ENCODE data around the gene RPL10.
A peak's percentile ranks its signal among the peaks of the same experiment; 100 is the strongest.

Gene RPL10

DNA sequence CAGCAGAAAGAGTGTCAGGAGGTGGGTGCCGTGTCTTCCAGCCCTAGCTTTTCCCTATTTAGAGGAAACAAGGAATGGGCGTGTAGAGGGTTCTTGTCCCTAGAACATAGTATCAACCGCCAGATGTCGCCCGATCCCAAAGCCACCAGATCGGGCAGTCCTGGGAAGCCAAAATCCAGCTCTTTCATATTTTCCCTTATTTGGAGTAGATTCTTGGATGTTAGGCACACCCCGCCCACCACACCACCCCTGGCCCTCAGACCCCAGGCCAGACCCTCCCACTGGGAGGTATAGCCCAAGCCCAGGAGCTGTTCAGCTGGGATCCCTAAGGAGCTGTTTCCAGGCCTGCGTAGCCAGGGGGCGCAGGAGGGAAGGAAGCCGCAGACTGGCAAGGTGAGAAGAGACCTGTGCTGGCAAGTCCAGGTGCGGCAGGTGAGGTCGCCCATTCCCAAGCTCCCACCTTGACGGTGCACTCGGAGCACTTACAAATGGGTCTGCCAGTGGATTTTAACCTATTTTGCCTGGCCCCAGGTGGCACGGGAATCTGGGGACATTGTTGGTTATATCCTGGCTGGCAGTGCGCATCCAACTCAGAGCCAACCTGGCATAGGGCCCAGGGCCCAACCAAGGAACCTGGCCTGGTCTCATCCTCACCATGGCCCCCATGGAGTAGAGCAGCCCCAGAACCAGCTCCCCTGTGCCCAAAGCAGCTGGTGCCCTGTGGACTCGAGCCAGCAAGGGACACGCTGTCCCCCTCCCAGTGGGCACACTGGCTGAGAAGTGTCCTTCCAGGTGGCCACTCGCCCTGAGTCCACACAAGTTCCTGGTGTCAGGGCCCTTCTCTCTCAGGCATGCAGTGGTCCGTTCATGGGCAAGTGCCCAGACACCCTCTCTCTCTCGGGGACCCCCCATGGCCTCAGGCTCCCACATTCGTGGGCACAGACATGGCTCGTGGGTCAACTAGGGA is 24.6 kb upstream of the RPL10 start:
- DNase-seq (ENCODE audit: low read depth): peak; percentile 84
- H3K4me3 ChIP-seq (replicated peaks; ENCODE audit: low read depth, low read length): peak overlapping the region; percentile 55
- TF ChIP-seq, protein P1, sequence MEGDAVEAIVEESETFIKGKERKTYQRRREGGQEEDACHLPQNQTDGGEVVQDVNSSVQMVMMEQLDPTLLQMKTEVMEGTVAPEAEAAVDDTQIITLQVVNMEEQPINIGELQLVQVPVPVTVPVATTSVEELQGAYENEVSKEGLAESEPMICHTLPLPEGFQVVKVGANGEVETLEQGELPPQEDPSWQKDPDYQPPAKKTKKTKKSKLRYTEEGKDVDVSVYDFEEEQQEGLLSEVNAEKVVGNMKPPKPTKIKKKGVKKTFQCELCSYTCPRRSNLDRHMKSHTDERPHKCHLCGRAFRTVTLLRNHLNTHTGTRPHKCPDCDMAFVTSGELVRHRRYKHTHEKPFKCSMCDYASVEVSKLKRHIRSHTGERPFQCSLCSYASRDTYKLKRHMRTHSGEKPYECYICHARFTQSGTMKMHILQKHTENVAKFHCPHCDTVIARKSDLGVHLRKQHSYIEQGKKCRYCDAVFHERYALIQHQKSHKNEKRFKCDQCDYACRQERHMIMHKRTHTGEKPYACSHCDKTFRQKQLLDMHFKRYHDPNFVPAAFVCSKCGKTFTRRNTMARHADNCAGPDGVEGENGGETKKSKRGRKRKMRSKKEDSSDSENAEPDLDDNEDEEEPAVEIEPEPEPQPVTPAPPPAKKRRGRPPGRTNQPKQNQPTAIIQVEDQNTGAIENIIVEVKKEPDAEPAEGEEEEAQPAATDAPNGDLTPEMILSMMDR (IDR thresholded peaks at IDR 0.05; ENCODE audit: low read length, missing control alignments): peak; percentile 47

DNA sequence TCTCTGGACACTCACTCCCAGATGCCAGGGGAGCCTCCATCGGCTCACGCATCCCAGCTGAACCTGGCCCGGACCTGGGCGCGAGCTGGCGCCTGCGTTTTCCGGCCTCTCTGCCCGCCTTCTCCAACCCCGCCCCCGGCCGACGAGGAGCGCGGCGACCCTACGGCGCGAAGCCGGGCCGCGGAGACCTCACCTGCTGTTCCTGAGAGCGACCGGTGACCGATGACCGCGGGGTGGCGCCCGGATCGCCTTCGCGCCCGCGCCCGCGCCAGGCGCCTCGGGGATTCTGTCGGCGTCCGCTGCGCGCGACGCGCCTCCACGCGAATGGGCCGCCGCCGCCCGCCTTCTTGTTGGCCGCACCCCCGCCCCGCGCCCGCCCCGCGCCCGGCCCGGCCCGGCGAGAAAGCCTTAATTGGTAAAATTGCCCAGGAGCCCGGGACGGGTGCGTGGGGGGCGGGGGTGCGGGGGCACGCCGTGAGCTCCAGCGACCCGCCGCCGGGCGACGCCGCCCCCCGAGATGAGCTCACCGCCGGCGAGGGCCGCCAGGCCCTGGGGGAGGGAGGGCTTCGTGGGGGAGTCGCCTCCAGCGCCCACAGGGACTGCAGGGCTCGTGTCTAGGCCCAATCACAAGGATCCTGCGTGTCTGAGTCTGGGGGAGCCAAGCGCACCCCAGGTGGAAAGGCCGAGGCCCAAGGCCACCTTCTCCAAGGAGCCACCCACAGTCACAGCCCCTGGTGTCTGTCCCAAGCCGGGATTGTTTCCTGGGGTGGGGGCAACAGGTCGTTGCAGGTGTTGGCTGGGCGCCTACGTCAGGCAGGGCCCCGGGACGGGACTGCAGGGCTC is 23.6 kb upstream of the RPL10 start, which contains the start of gene FLNA:
FLNA (minus strand) TSS at position 322 of the 843 bp plus-strand sequence. CDS start 3,389 bp downstream, outside the sequence.
- TF ChIP-seq, protein P1 (IDR thresholded peaks at IDR 0.05; ENCODE audit: low read length, missing control alignments): no peak
- peak within 1 kb of the TSS; percentile 55 for H3K4me3 ChIP-seq (replicated peaks; ENCODE audit: low read depth, low read length)
- no peak for DNase-seq (ENCODE audit: low read depth)

DNA sequence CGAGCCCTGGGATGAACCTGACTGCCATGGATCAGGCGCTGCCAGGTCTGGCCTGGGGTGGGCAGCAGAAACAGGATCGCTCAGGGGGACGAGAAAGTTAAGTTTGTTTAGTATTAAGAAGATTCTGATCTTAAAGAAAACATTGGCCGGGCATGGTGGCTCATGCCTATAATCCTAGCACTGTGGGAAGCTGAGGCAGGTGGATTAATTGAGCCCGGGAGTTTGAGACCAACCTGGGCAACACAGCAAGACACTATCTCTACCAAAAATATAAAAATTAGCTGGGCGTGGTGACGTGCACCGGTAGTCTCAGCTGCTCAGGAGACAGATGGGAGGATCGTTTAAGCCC is 23.0 kb upstream of the RPL10 start:
- TF ChIP-seq, protein P1 (IDR thresholded peaks at IDR 0.05; ENCODE audit: low read length, missing control alignments): no peak
- DNase-seq (ENCODE audit: low read depth): no peak
- H3K4me3 ChIP-seq (replicated peaks; ENCODE audit: low read depth, low read length): peak overlapping the region; percentile 32

DNA sequence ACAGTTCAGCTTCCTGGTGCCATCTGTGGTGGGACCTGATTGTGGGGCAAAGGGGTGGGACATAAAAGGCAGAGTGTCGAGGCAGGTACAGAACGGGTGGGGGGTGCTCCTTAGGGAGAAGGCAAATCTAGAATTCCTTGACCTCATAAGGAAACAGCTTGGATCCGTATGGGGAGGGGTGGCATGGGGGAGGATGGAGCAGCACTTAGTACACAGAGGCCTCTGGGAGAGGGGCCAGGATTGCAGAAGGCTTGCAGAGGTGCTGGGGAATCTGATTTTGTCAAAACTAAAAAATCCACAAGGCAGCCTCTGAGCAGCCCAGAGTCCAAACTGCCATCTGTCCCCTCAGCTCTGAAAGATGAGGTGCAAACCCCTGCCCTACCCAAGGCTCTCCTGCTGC is 21.4 kb upstream of the RPL10 start:
- no peak overlapping the region for H3K4me3 ChIP-seq (replicated peaks; ENCODE audit: low read depth, low read length)
- DNase-seq (ENCODE audit: low read depth): peak; percentile 44

DNA sequence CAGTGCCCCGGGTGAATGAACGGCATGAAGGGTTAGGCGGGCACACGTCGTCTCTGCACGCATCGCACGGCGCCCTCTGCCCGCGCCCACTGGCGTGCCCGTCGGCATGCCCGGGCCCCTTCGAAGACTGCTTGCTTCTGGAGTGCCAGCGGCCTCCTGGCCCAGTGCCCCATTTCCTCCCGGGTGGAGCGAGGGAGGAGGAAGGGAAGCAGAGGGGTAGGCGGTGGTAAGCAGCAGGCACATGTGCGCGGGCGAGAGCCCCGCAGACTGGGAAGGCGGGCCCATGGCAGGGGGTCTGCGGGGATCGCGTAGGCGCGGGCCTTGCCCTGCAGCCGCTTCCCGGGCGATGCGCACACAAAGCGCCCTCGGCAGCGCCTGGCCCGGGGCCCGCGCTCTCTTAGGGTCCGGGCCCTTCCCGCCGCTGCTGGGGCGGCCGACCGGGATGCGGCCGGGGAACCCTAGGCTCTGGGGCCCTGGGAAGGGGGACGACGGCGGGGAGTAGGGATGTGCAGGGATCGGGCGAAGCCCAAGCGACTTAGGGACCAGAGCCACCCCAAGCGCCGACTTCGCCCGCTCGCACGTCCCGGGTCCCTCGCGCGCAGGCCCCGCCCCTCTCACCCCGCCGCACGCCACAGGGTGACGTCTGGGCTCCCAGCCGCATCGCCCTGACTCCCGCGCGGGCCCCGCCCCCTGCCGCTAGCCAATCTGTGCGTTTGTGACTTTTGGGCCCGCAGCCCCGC is 19.9 kb upstream of the RPL10 start:
- peak; percentile 54 for DNase-seq (ENCODE audit: low read depth)
- TF ChIP-seq, protein P1 (IDR thresholded peaks at IDR 0.05; ENCODE audit: low read length, missing control alignments): no peak
- peak overlapping the region; percentile 43 for H3K4me3 ChIP-seq (replicated peaks; ENCODE audit: low read depth, low read length)

More for the DNA sequence above, 21.4 kb upstream of the RPL10 start:
- TF ChIP-seq, protein P1 (IDR thresholded peaks at IDR 0.05; ENCODE audit: low read length, missing control alignments): no peak

DNA sequence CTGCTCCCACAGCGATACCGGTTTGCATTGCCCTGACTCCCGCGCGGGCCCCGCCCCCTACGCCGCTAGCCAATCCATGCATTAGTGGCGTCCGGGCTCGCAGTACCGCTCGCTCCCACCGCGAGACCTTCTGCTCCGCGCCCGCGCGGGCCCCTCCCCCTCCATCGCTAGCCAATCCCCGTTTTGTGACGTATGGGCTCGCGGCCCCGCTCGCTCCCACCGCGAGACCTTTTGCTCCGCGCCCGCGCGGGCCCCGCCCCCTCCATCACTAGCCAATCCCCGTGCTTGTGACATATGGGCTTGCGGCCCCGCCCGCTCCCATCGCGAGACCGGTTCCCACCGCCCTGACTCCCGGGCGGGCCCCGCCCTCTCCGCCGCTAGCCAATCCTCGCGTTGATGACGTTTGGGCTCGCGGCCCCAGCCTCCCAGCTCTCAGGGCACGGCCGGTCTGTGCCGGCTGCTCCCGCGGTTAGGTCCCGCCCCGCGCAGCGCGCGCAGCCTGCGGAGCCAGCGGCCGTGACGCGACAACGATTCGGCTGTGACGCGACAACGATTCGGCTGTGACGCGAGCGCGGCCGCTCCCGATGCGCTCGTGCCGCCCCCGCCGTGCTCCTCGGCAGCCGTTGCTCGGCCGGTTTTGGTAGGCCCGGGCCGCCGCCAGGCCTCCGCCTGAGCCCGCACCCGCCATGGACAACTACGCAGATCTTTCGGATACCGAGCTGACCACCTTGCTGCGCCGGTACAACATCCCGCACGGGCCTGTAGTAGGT is 19.2 kb upstream of the RPL10 start, which contains the start of gene EMD:
EMD (plus strand) TSS at position 497 of the 770 bp plus-strand sequence; CDS start at position 687, 190 bp downstream.
- peak; percentile 98 for DNase-seq (ENCODE audit: low read depth)
- TF ChIP-seq, protein P1 (IDR thresholded peaks at IDR 0.05; ENCODE audit: low read length, missing control alignments): no peak
- peak within 1 kb of the TSS; percentile 70 for H3K4me3 ChIP-seq (replicated peaks; ENCODE audit: low read depth, low read length)

Data from fibroblast of pulmonary artery (primary cell).